ENCODE measurements around the gene FUT6.

DNA sequence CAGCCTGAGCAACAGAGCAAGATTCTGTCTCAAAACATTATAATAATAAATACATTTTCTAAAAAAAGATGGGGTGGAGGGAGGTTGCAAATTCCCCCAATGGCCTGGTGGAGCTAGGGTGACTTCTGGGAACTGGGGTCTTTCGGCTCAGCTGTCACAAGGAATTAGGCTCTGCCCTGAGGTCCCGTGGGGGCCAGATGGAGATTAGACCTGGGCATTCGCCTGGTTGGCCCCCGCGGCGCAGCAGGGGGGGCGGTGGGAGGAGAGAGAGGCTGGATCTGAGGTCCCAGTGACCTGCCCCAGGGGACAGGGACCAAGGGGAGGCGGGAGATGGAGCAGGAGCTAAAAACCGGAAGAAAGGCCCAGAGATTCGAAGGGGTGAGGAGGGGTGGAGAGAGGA, 14.8 kb downstream of the FUT6 start:
- TF ChIP-seq TAF1 (conservative IDR thresholded peaks at IDR 0.05) = no peak
- TF ChIP-seq, protein P1, sequence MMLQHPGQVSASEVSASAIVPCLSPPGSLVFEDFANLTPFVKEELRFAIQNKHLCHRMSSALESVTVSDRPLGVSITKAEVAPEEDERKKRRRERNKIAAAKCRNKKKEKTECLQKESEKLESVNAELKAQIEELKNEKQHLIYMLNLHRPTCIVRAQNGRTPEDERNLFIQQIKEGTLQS (IDR thresholded peaks at IDR 0.05) = no peak

Data from liver (tissue), 1 donor.